ENCODE measurements around the gene PGA4. TPM values are rescaled to one million over a fixed set of nuclear protein-coding genes. Genes with fewer than 3 reads are reported as not detected.
A peak's percentile ranks its signal among the peaks of the same experiment; 100 is the strongest.
"Not testable (repeated sequence)": the region's sequence is repeated elsewhere in the genome, so short reads cannot be mapped to it uniquely, and the experiment has no call there.

The PGA4 gene
- not detected for polyA plus RNA-seq (2012; ENCODE audit: insufficient read depth, insufficient read length)

- not testable (repeated sequence) for H3K4me3 ChIP-seq (ENCODE audit: low read length); DNase-seq (ENCODE audit: low read depth, low spot score)
These were observed at the start of gene PGA4 for GRCh38 chr11:61222047-61222446. Gene PGA4, plus strand, starts transcription at chr11:61222347. Its CDS starts 54 bp downstream, at chr11:61222401.

GRCh38 chr11:61172356-61172755, 49.8 kb upstream of the PGA4 start:
- DNase-seq (ENCODE audit: low read depth, low spot score): no peak
- H3K4me3 ChIP-seq (ENCODE audit: low read length): no peak overlapping the region

- H3K4me3 ChIP-seq (ENCODE audit: low read length): no peak overlapping the region
- no peak for DNase-seq (ENCODE audit: low read depth, low spot score)
These were observed 49.3 kb upstream of the PGA4 start for GRCh38 chr11:61172888-61173287.

- DNase-seq (ENCODE audit: low read depth, low spot score): no peak
- H3K4me3 ChIP-seq (ENCODE audit: low read length): no peak overlapping the region
These were observed 48.7 kb upstream of the PGA4 start for GRCh38 chr11:61173456-61173855.

- no peak overlapping the region for H3K4me3 ChIP-seq (ENCODE audit: low read length)
- DNase-seq (ENCODE audit: low read depth, low spot score): no peak
These were observed 47.9 kb upstream of the PGA4 start for GRCh38 chr11:61174273-61174672.

- no peak overlapping the region for H3K4me3 ChIP-seq (ENCODE audit: low read length)
- DNase-seq (ENCODE audit: low read depth, low spot score): no peak
These were observed 47.2 kb upstream of the PGA4 start for GRCh38 chr11:61174949-61175348.

- DNase-seq (ENCODE audit: low read depth, low spot score): no peak
- no peak overlapping the region for H3K4me3 ChIP-seq (ENCODE audit: low read length)
These were observed 45.7 kb upstream of the PGA4 start for GRCh38 chr11:61176446-61176845.

- not testable (repeated sequence) for DNase-seq (ENCODE audit: low read depth, low spot score); H3K4me3 ChIP-seq (ENCODE audit: low read length)
These were observed 41.9 kb upstream of the PGA4 start for GRCh38 chr11:61180205-61180604.

GRCh38 chr11:61181489-61181888, 40.7 kb upstream of the PGA4 start:
- DNase-seq (ENCODE audit: low read depth, low spot score): no peak
- H3K4me3 ChIP-seq (ENCODE audit: low read length): no peak overlapping the region

- DNase-seq (ENCODE audit: low read depth, low spot score): no peak
These were observed 38.5 kb upstream of the PGA4 start for GRCh38 chr11:61183645-61184044.

GRCh38 chr11:61186504-61186903, 35.6 kb upstream of the PGA4 start:
- no peak for DNase-seq (ENCODE audit: low read depth, low spot score)
- H3K4me3 ChIP-seq (ENCODE audit: low read length): no peak overlapping the region

More at GRCh38 chr11:61183645-61184044, 38.5 kb upstream of the PGA4 start:
- H3K4me3 ChIP-seq (ENCODE audit: low read length): no peak overlapping the region

- no peak overlapping the region for H3K4me3 ChIP-seq (ENCODE audit: low read length)
- DNase-seq (ENCODE audit: low read depth, low spot score): peak; percentile 83
These were observed 34.5 kb upstream of the PGA4 start for GRCh38 chr11:61187505-61188130.

GRCh38 chr11:61189933-61190332, 32.2 kb upstream of the PGA4 start:
- DNase-seq (ENCODE audit: low read depth, low spot score): no peak
- H3K4me3 ChIP-seq (ENCODE audit: low read length): no peak overlapping the region

- no peak overlapping the region for H3K4me3 ChIP-seq (ENCODE audit: low read length)
- DNase-seq (ENCODE audit: low read depth, low spot score): no peak
These were observed 28.6 kb upstream of the PGA4 start for GRCh38 chr11:61193596-61193995.

- DNase-seq (ENCODE audit: low read depth, low spot score): no peak
- H3K4me3 ChIP-seq (ENCODE audit: low read length): no peak overlapping the region
These were observed 27.9 kb upstream of the PGA4 start for GRCh38 chr11:61194169-61194671.

GRCh38 chr11:61194981-61195695, 27.0 kb upstream of the PGA4 start:
- no peak for DNase-seq (ENCODE audit: low read depth, low spot score)

GRCh38 chr11:61195719-61196118, 26.4 kb upstream of the PGA4 start:
- no peak overlapping the region for H3K4me3 ChIP-seq (ENCODE audit: low read length)
- no peak for DNase-seq (ENCODE audit: low read depth, low spot score)

More at GRCh38 chr11:61194981-61195695, 27.0 kb upstream of the PGA4 start:
- H3K4me3 ChIP-seq (ENCODE audit: low read length): no peak overlapping the region

GRCh38 chr11:61198361-61198760, 23.8 kb upstream of the PGA4 start:
- no peak for DNase-seq (ENCODE audit: low read depth, low spot score)
- no peak overlapping the region for H3K4me3 ChIP-seq (ENCODE audit: low read length)

- no peak overlapping the region for H3K4me3 ChIP-seq (ENCODE audit: low read length)
- no peak for DNase-seq (ENCODE audit: low read depth, low spot score)
These were observed 23.1 kb upstream of the PGA4 start for GRCh38 chr11:61198948-61199523.

GRCh38 chr11:61201476-61201875, 20.7 kb upstream of the PGA4 start:
- no peak for DNase-seq (ENCODE audit: low read depth, low spot score)
- H3K4me3 ChIP-seq (ENCODE audit: low read length): no peak overlapping the region

Measured in Jurkat, Clone E6-1 (cell line).